CD4-positive, alpha-beta T cell treated with Interleukin-10 for 1 hour (primary cell): ENCODE measurements around the gene HIPK2.

Experiments used
- DNase-seq: peaks from one replicate; pipeline ENCODE4 v3.0.0-alpha.2; 2020

The HIPK2 gene

GRCh38 chr7:139782932-139783331 lies 5.1 kb upstream of the HIPK2 start:
- DNase-seq: no peak

- DNase-seq: peak; percentile 54
Measured at GRCh38 chr7:139777133-139777891, 486 bp downstream of the HIPK2 start.

DNA sequence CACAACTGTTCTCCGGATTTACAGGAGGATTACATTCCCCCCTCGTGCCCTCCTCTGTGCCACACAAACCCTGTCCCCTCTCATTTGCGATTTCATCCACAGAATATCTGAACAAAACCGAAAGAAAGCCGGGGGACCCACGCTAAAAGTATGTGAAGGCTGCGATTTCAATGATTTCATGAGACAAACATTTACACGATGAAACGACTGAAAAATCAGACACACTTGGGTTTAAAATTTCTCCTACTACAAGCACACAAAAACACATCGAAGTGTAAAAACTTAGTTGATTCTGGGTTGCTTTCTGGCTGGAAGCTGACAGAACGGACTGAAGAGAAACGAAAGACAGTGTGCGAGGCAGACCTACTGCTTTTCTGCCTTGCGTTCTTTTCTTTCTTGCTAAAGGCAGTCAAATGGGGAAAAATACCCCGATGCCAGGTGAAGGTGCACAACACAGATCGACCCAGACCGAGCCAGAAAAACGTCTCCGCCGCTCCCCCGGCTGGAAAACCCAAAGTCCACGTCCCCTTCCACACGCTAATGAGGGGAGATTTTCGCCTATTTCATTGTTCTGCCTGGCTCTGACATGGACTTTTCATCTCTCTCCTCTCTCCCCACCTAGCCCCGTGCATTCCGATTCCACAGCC lies 1.2 kb downstream of the HIPK2 start:
- DNase-seq: peak; percentile 39

DNA sequence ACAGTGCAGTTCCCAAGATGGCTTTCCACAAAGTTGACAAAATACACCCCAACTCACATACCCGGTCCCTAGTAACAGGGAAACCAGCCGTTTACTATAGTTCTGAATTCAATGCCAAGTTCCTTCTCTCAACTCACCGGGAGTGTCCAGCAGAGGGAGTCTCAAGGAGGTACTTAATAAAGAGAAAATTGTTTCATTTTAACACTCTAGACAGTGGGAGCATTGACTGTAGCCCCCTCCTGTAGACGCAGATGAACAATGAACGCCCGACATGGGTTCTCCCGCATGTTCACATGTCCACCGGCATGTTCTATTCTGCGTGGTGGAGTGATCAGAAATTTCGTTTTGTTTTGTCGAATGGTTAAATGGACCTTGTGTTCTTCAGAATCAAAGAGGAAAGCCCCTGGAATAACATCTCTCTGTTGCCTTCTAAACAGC lies 1.9 kb downstream of the HIPK2 start:
- peak; percentile 72 for DNase-seq

DNA sequence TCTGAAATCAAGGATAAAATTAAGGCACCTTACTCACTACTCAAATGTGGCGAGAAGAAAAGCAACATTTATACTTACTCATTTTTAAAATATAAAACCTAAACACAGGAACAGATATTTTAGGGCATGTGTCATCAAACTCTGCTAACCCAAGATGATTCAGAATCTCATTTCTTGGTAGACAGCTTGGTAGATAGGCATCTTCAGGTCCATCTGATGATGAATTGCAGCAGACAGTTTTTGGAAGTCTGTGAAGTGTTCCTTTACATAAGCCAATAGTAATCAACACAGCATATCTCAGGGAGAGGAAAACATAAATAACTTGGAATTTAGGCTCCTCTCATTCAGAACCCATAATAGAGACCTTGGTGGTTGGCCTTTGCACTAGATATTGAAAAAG lies 3.4 kb downstream of the HIPK2 start:
- DNase-seq: no peak

GRCh38 chr7:139773371-139773770 lies 4.4 kb downstream of the HIPK2 start:
- DNase-seq: no peak

- DNase-seq: no peak
Measured at GRCh38 chr7:139772873-139773272, 4.9 kb downstream of the HIPK2 start.

DNA sequence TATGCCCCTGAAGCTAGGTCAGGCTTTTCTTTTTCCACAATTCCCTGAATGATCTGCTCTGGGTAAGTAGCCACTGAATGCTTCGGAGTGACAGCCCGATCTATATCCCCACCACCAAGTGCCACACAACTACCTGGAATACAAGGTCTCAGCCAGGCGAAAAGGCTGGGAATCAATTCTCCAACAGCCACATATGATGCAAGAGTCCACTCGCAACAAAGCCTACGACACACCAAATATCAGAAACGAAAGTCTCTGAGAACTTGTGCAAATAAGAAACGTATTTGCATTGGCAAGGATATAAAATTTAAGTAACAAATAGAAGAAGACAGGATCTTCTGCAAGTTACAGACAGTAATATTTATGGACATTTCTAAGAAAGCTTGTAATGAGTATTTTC lies 5.7 kb downstream of the HIPK2 start:
- DNase-seq: no peak

GRCh38 chr7:139771001-139771956 lies 6.5 kb downstream of the HIPK2 start:
- no peak for DNase-seq

- DNase-seq: no peak
Measured at GRCh38 chr7:139769761-139770160, 8.0 kb downstream of the HIPK2 start.

DNA sequence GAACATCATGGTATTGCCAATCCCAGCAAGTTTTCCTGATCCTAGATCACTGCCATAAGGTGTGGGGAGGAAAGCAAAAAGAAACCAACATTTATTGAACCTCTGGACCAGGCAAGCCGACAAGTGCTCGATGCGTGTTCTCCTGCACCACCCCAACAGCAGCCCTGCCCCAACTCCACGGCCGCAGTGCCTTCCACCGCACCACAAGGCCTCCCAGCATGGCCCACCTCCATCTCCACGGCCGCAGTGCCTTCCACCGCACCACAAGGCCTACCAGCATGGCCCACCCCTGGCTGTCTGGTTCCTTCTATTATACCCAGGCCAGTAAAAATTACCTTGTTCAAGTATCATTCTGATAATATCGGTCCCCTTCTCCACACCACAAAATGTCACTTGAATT lies 8.7 kb downstream of the HIPK2 start:
- DNase-seq: no peak

DNA sequence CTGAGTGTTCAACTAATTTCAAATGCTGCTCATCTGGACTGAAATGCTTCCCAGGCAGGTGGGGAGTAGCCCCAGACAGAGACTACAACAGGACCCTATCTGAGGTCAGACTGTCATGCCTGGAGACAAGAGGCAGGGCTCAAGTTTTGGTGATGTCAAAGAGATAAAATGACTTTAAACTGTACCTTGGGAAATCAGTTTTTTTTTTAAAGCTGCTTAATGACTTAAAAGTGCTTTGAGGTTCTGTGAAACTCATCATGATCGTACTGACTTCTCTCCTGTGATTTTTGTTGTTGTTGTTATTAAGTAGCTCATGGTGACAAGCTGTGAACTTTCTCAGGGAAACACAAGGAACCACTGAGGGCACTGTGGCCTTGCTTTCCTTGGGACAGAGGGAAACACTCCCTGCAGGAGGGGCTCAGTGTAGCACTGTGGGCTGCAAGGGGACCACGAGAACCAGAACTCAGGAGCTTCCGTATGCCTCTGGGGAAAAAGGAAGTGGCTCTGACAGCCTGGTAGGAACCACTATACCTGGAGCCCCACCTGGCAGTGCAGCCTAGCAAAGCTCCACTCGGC lies 9.5 kb downstream of the HIPK2 start:
- no peak for DNase-seq

DNA sequence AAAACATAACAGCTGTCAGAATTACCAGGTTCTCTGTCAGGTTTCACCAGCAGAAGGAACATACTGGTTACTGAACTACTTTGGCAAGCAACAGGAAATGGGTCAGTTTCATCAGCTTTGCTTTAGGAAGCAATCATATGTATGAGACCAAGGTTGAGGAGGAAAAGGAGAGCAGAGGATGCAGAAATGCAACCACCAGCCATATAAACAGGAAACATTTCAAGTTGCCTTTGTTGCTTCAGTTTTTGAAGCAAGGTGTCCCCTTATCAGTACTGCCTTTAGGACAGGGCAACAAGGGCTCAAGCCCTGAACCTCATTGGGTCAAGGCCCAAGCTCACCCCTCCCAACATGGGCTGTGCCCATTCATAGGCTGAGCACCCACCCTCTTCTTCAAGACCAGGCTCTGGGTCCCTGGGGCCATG lies 10.2 kb downstream of the HIPK2 start:
- peak; percentile 34 for DNase-seq

GRCh38 chr7:139765143-139765542 lies 12.7 kb downstream of the HIPK2 start:
- DNase-seq: no peak

GRCh38 chr7:139763330-139763729 lies 14.5 kb downstream of the HIPK2 start:
- no peak for DNase-seq

DNA sequence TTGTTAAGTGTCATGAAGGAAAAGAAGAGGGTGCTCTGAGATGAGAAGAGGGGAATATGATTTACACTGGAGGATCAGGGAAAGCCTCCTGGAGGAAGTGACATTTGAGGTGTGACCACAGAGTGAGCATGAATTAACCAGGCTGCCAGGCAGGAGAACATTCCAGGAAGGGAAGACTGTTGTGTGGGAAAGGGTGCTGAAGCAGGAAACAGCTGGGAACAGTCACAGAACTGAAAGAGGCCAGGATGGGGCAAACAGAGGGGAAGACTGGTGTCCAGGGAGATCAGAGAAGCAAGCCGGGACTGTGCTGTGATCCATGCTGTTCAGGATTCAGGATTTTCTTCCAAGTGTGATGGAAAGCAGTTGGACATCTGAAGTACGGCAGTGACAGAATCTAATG lies 14.9 kb downstream of the HIPK2 start:
- no peak for DNase-seq

DNA sequence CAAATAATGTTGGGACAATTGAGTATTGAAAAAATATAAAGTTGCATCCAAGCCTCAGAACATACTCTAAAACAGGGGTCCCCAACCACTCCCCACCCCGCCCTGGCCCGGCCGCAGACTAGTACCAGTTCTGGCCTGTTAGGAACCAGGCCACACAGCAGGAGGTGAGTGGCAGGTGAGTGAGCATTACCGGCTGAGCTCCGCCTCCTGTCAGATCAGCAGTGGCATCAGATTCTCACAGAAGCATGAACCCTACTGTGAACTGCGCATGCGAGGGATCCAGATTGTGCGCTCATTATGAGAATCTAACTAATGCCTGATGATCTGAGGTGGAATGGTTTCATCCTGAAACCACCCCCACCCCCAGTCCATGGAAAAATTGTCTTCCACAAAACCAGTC lies 19.4 kb downstream of the HIPK2 start:
- no peak for DNase-seq

- no peak for DNase-seq
Measured at GRCh38 chr7:139757968-139758367, 19.8 kb downstream of the HIPK2 start.

- no peak for DNase-seq
Measured at GRCh38 chr7:139753693-139754111, 24.1 kb downstream of the HIPK2 start.

GRCh38 chr7:139753081-139753692 lies 24.6 kb downstream of the HIPK2 start:
- DNase-seq: no peak

DNA sequence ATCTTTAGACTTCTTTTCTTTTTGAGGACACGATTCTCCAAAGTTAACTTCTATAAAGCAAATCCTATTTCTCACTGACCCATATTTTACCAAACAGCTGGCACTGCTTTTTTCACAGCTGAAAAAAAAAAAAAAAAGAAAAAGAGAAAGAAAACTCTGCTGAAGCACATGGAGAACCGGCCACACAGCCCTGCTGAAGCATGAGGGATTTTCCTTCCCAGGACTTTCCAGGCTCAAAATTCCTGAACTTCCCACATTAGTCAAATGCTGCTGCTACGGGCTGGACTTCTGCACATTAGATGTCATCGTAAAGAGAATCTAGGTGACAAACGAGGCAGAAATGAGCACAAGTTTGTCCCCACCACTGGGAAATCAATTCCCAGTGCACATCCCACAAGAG lies 25.2 kb downstream of the HIPK2 start:
- no peak for DNase-seq

GRCh38 chr7:139752148-139752547 lies 25.6 kb downstream of the HIPK2 start:
- DNase-seq: no peak
